Measurements from ENCODE around the gene OR4D1. TPM values are rescaled to one million over a fixed set of nuclear protein-coding genes. Genes with fewer than 3 reads are reported as not detected.
"Not testable (repeated sequence)": the region's sequence is repeated elsewhere in the genome, so short reads cannot be mapped to it uniquely, and the experiment has no call there.

Gene OR4D1
- total and polyA plus RNA-seq, 8 donors, result 0.03 to 0.06 (median 0.04) TPM; not detected in 5

DNA sequence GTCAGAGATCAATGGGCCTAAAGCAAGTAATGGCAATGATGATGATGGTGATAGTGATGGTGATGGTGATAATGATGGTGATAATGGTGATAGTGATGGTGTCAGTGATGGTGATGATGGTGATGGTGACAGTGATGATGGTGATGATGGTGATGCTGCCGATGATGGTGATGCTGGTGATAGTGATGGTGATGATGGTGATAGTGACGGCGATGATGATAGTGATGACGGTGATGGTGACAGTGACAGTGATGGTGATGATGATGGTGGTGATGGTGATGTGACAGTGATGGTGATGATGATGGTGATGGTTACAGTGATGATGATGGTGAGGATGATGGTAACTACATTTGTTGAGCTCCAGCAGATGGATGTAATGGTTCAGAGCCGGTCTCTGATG is 30.8 kb upstream of the OR4D1 start:
- Histone ChIP-seq H3K27me3 (peaks cover 0 to 13% of the 10 kb centered on the region in 2 donors), H3K4me3 (no peak overlapping the region), H3K36me3 (no peaks in the 10 kb centered on the region), H3K4me1 (no peaks in the 10 kb centered on the region), H3K9me3 (no peaks in the 10 kb centered on the region), H3K27ac (no peak overlapping the region)
- intact Hi-C loops (cut with DNase I), result loop anchor here in 1 of 2 donors (10.0 kb wide), 1 partner anchor 263 kb away; the partner anchor contains the start of gene MRPS23
- TF ChIP-seq, protein P1, sequence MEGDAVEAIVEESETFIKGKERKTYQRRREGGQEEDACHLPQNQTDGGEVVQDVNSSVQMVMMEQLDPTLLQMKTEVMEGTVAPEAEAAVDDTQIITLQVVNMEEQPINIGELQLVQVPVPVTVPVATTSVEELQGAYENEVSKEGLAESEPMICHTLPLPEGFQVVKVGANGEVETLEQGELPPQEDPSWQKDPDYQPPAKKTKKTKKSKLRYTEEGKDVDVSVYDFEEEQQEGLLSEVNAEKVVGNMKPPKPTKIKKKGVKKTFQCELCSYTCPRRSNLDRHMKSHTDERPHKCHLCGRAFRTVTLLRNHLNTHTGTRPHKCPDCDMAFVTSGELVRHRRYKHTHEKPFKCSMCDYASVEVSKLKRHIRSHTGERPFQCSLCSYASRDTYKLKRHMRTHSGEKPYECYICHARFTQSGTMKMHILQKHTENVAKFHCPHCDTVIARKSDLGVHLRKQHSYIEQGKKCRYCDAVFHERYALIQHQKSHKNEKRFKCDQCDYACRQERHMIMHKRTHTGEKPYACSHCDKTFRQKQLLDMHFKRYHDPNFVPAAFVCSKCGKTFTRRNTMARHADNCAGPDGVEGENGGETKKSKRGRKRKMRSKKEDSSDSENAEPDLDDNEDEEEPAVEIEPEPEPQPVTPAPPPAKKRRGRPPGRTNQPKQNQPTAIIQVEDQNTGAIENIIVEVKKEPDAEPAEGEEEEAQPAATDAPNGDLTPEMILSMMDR (IDR thresholded peaks at IDR 0.05), result no peak
- DNase-seq (no peak), ATAC-seq (no peak)

DNA sequence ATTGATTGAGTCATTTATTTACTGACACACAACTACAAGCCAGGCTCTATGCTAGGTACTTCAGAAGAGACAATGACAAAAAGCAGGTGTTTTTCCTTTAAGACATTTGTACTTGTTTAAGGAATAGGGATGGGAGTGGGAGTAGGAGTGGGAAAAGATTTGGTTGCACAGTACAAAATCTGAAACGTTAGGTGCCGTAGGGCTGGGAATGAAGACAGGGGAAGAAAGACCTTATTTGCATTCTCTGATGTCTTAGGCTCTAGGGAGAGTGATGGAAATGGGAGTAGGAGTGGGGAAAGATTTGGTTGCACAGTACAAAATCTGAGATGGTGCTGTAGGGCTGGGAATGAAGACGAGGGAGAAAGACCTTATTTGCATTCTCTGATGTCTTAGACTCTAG is 28.7 kb upstream of the OR4D1 start:
- peaks cover 0 to 13% of the 10 kb centered on the region in 2 donors for H3K27me3 ChIP-seq
- DNase-seq (no peak), ATAC-seq (no peak)
- no peak overlapping the region for H3K27ac ChIP-seq
- no peaks in the 10 kb centered on the region for H3K36me3 ChIP-seq
- intact Hi-C loops (cut with DNase I), result loop anchor here in 1 of 2 donors (10.0 kb wide), 1 partner anchor 265 kb away; the partner anchor contains the start of gene MRPS23
- H3K4me1 ChIP-seq, result no peaks in the 10 kb centered on the region
- TF ChIP-seq, protein P1 (IDR thresholded peaks at IDR 0.05), result no peak
- H3K4me3 ChIP-seq, result no peak overlapping the region
- H3K9me3 ChIP-seq, result no peaks in the 10 kb centered on the region

DNA sequence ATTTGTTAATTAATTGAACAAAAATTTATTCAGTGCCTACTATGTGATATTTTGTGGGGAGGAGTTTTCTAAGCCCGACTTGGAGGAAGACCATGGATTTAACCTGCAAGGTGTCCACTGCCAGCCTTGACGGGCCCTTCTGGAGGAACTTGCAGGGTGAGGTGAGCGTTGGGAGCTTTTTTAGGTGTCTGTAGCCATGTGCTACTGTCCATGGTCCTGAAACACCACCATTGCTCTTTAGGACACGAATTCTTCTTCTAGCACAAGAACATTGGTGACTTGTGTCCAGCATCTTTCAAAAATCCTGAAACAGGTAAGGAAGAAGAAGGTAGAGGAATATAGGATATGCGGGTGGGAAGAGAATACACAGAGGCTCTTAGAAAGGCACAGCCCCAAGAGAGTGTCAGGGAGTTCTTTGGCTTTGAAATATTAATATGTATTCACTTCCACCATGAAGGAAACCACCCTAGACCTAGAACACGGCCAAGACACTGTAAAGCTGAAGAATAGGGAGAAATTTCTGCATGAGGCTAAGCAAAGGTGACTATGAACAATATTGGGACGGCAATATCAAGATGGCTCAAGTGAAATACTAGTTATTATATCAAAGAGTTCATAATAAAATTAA is 27.9 kb upstream of the OR4D1 start:
- Histone ChIP-seq H3K4me3 (no peak overlapping the region), H3K36me3 (no peaks in the 10 kb centered on the region), H3K9me3 (no peaks in the 10 kb centered on the region), H3K27me3 (peaks cover 0 to 13% of the 10 kb centered on the region in 2 donors), H3K4me1 (no peaks in the 10 kb centered on the region), H3K27ac (no peak overlapping the region)
- DNase-seq (peak in 2 of 4 donors; percentile 55 to 75), ATAC-seq (peak; percentile 79)
- intact Hi-C loops (cut with DNase I), result no loop called here
- TF ChIP-seq, protein P1 (IDR thresholded peaks at IDR 0.05), result no peak

- H3K4me1 ChIP-seq, result no peaks in the 10 kb centered on the region
- no peaks in the 10 kb centered on the region for H3K9me3 ChIP-seq
- peak in 2 of 4 donors; percentile 1 to 41 for DNase-seq
- no peak for ATAC-seq
- no peak overlapping the region for H3K27ac ChIP-seq
- TF ChIP-seq, protein P1 (IDR thresholded peaks at IDR 0.05), result no peak
- no peak overlapping the region for H3K4me3 ChIP-seq
- intact Hi-C loops (cut with DNase I), result no loop called here
- peaks cover 0 to 13% of the 10 kb centered on the region in 2 donors for H3K27me3 ChIP-seq
- H3K36me3 ChIP-seq, result no peaks in the 10 kb centered on the region
These were observed 26.3 kb upstream of the OR4D1 start for GRCh38 chr17:58121925-58122324.

GRCh38 chr17:58127846-58128245 is 20.3 kb upstream of the OR4D1 start:
- H3K27ac ChIP-seq, result no peak overlapping the region
- TF ChIP-seq, protein P1 (IDR thresholded peaks at IDR 0.05), result no peak
- no peak for ATAC-seq
- intact Hi-C loops (cut with DNase I), result no loop called here
- no peak overlapping the region for H3K4me3 ChIP-seq
- no peak for DNase-seq
- H3K9me3 ChIP-seq, result no peaks in the 10 kb centered on the region
- H3K27me3 ChIP-seq, result peaks cover 0 to 38% of the 10 kb centered on the region in 2 donors
- H3K36me3 ChIP-seq, result no peaks in the 10 kb centered on the region
- H3K4me1 ChIP-seq, result no peaks in the 10 kb centered on the region

GRCh38 chr17:58132697-58133096 is 15.5 kb upstream of the OR4D1 start:
- intact Hi-C loops (cut with DNase I); H3K9me3 ChIP-seq; H3K36me3 ChIP-seq; H3K4me3 ChIP-seq; ATAC-seq; H3K4me1 ChIP-seq; H3K27ac ChIP-seq; DNase-seq: not testable (repeated sequence)
- H3K27me3 ChIP-seq, result peaks cover 5 to 68% of the 10 kb centered on the region in 2 donors
